Neural progenitor cell (in vitro differentiated cells): Measurements from ENCODE around the gene SLAMF9. TPM values are rescaled to one million over a fixed set of nuclear protein-coding genes. Genes with fewer than 3 reads are reported as not detected.
A peak's percentile ranks its signal among the peaks of the same experiment; 100 is the strongest.

Experiments used
- DNase-seq: peaks from one replicate; pipeline ENCODE4 v3.0.0-alpha.2; 2016; ENCODE audit warnings: low spot score
- H2AFZ ChIP-seq: fragments of 200-600 bp; sonication (generic); replicated peaks from 2 replicates; pipeline ENCODE4 v1.6.1; 2016; ENCODE audit warnings: antibody characterized with exemption
- H3F3A ChIP-seq: fragments of 200-600 bp; sonication (generic); 2 replicates; pipeline ENCODE4 v1.6.1; 2016; ENCODE audit warnings: antibody characterized with exemption, low read depth
- H3K27ac ChIP-seq: fragments of 200-600 bp; sonication (generic); 2 replicates; pipeline ENCODE4 v1.5.1; 2016; ENCODE audit warnings: mild to moderate bottlenecking
- H3K27me3 ChIP-seq: fragments of 200-600 bp; sonication (generic); 2 replicates; pipeline ENCODE4 v1.6.1; 2016; ENCODE audit warnings: mild to moderate bottlenecking, moderate library complexity
- H3K36me3 ChIP-seq: fragments of 200-600 bp; sonication (generic); 2 replicates; pipeline ENCODE4 v1.5.1; 2016
- H3K4me1 ChIP-seq: fragments of 200-600 bp; sonication (generic); 2 replicates; pipeline ENCODE4 v1.6.1; 2016; ENCODE audit warnings: mixed run types
- H3K4me2 ChIP-seq: fragments of 200-600 bp; sonication (generic); 2 replicates; pipeline ENCODE4 v1.6.1; 2016
- H3K4me3 ChIP-seq: fragments of 200-600 bp; sonication (generic); 2 replicates; pipeline ENCODE4 v1.5.1; 2016
- H3K79me2 ChIP-seq: fragments of 200-600 bp; sonication (generic); 2 replicates; pipeline ENCODE4 v1.6.1; 2016; ENCODE audit warnings: low read depth
- H3K9ac ChIP-seq: fragments of 200-600 bp; sonication (generic); 2 replicates; pipeline ENCODE4 v1.6.1; 2016
- H3K9me3 ChIP-seq: fragments of 200-600 bp; sonication (generic); 2 replicates; pipeline ENCODE4 v1.5.1; 2016; ENCODE audit warnings: low read depth
- H4K20me1 ChIP-seq: fragments of 200-600 bp; sonication (generic); 2 replicates; pipeline ENCODE4 v1.6.1; 2016; ENCODE audit warnings: low read depth
- H3K27ac Mint-ChIP-seq: 3 replicates; pipeline ENCODE4 v1.8.0; 2021; ENCODE audit warnings: mixed read lengths
- H3K27me3 Mint-ChIP-seq: 2 replicates; pipeline ENCODE4 v1.8.0; 2022; ENCODE audit warnings: low read depth, mild to moderate bottlenecking, inconsistent platforms, moderate library complexity, mixed read lengths; ENCODE audit not compliant: insufficient read depth
- H3K36me3 Mint-ChIP-seq: 3 replicates; pipeline ENCODE4 v1.8.0; 2021; ENCODE audit warnings: mixed read lengths
- H3K4me1 Mint-ChIP-seq: 3 replicates; pipeline ENCODE4 v1.8.0; 2021; ENCODE audit warnings: mixed read lengths
- H3K4me3 Mint-ChIP-seq: 3 replicates; pipeline ENCODE4 v1.8.0; 2021; ENCODE audit warnings: mild to moderate bottlenecking, moderate library complexity, mixed read lengths
- H3K9me3 Mint-ChIP-seq: 3 replicates; pipeline ENCODE4 v1.8.0; 2020; ENCODE audit warnings: mixed read lengths
- EZH2 ChIP-seq: fragments of 200-600 bp; sonication (generic); IDR thresholded peaks from 2 replicates; pipeline ENCODE4 v1.6.1; 2017; ENCODE audit warnings: antibody characterized with exemption, mild to moderate bottlenecking, moderate library complexity
- EZH2phosphoT487 ChIP-seq: fragments of 200-600 bp; sonication (generic); IDR thresholded peaks from 2 replicates; pipeline ENCODE4 v1.6.1; 2017; ENCODE audit warnings: antibody characterized with exemption
- total RNA-seq: library from RNA; depleted of rRNA; stranded (reverse); fragments of >200 nt; gene quantifications from 2 replicates; pipeline ENCODE4 v1.2.3, GENCODE V29; 2015; ENCODE audit warnings: low replicate concordance
- TF ChIP-seq, protein P1 (sequence below): fragments of 200-600 bp; sonication (generic); IDR thresholded peaks from 2 replicates; pipeline ENCODE4 v1.5.1; 2017; ENCODE audit warnings: antibody characterized with exemption, mild to moderate bottlenecking

SLAMF9 gene
- total RNA-seq, 1 donor from 2014 or later = not detected

DNA sequence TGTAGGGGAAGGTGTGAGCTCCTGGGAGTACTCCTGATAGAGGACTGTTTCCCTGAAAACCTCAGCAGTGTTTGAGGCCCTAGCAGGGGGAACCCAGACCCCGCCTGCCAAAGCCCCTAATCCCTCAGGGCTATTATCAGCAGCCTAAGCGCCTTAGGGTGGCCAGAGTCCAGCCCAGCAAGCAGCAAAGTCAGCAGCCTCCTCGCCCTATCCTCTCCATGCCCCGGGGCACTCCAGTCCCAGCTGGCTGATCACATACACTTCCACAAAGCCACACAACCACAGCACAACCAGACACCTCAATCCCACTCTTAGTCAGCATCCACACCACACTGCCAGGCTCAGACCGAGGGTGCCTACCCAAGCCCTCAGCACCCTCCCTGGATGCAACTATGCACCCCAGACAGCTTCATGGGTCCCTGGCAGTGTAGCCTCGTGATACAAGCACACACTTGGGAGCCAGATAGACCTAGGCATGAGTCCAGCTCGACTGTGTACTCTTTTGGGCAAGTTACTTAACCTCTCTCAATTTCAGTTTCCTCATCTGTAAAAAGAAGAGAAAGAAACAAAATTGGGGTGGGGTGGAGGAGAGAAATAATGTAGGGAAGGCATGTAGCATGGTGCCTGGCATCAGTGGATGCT is 15.7 kb downstream of the SLAMF9 start:
- Mint-ChIP-seq H3K4me3 (no peak overlapping the region), H3K9me3 (no peaks in the 10 kb centered on the region), H3K36me3 (peaks cover 22% of the 10 kb centered on the region), H3K4me1 (peaks cover 60% of the 10 kb centered on the region), H3K27ac (peak overlapping the region; percentile 16), H3K27me3 (peaks cover 4% of the 10 kb centered on the region)
- Histone ChIP-seq H3K9ac (no peak overlapping the region), H2AFZ (no peak overlapping the region), H3K27me3 (no peaks in the 10 kb centered on the region), H3F3A (peaks cover 18% of the 10 kb centered on the region), H3K4me2 (peak overlapping the region; percentile 66), H3K9me3 (no peaks in the 10 kb centered on the region), H3K79me2 (peaks cover 1% of the 10 kb centered on the region), H3K27ac (peak overlapping the region; percentile 41), H4K20me1 (peaks cover 16% of the 10 kb centered on the region), H3K4me3 (no peak overlapping the region), H3K4me1 (peaks cover 52% of the 10 kb centered on the region), H3K36me3 (no peaks in the 10 kb centered on the region)
- DNase-seq = peak; percentile 54
- TF ChIP-seq, protein P1, sequence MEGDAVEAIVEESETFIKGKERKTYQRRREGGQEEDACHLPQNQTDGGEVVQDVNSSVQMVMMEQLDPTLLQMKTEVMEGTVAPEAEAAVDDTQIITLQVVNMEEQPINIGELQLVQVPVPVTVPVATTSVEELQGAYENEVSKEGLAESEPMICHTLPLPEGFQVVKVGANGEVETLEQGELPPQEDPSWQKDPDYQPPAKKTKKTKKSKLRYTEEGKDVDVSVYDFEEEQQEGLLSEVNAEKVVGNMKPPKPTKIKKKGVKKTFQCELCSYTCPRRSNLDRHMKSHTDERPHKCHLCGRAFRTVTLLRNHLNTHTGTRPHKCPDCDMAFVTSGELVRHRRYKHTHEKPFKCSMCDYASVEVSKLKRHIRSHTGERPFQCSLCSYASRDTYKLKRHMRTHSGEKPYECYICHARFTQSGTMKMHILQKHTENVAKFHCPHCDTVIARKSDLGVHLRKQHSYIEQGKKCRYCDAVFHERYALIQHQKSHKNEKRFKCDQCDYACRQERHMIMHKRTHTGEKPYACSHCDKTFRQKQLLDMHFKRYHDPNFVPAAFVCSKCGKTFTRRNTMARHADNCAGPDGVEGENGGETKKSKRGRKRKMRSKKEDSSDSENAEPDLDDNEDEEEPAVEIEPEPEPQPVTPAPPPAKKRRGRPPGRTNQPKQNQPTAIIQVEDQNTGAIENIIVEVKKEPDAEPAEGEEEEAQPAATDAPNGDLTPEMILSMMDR = no peak
- TF ChIP-seq EZH2phosphoT487 (no peak), EZH2 (no peak)

DNA sequence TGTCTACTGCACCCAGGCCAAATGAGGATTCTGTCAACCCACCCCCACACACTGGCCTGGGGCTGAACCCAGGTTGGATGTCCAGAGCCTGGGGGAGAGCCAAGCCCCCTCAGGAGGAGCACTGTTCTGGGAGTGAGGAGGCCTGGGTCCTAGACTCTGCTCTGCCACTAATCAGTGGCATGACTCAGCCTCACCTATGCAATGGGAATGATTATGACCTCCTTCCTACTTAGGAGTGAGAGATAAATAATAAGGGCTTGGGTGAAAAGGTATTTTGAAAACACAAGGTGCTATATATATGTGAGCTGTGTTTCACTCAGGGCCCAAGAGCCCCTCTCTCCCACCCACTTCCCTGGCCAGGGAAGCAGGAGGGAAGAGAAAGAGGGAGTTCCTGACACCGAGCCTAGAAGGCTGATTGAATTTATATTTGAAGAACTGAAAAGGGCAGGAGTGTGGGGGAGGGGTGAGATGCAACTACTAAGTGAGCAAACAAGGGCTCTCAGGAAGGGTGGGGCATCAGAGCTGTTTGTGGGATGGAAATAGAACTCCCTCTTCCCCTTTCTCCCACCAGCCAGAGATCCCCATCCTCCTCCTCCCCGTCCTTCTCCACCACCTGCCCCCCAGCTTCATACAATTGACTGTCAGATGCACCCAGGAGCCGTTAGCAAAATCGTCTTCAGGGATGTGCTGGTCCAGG is 16.8 kb downstream of the SLAMF9 start:
- H3K4me3 Mint-ChIP-seq = no peak overlapping the region
- H3K27ac Mint-ChIP-seq = peak overlapping the region; percentile 81
- H3K9ac ChIP-seq = no peak overlapping the region
- H3K4me1 ChIP-seq = peaks cover 43% of the 10 kb centered on the region
- peaks cover 16% of the 10 kb centered on the region for H4K20me1 ChIP-seq
- TF ChIP-seq, protein P1 = no peak
- no peak for TF ChIP-seq EZH2
- TF ChIP-seq EZH2phosphoT487 = no peak
- H3K9me3 Mint-ChIP-seq = no peaks in the 10 kb centered on the region
- H2AFZ ChIP-seq = no peak overlapping the region
- H3K4me1 Mint-ChIP-seq = peaks cover 54% of the 10 kb centered on the region
- no peak overlapping the region for H3K4me3 ChIP-seq
- no peaks in the 10 kb centered on the region for H3K79me2 ChIP-seq
- no peaks in the 10 kb centered on the region for H3K9me3 ChIP-seq
- H3K27me3 Mint-ChIP-seq = peaks cover 4% of the 10 kb centered on the region
- H3K27me3 ChIP-seq = no peaks in the 10 kb centered on the region
- peak overlapping the region; percentile 66 for H3K4me2 ChIP-seq
- H3F3A ChIP-seq = peaks cover 16% of the 10 kb centered on the region
- H3K36me3 Mint-ChIP-seq = peaks cover 23% of the 10 kb centered on the region
- H3K36me3 ChIP-seq = no peaks in the 10 kb centered on the region
- H3K27ac ChIP-seq = no peak overlapping the region
- DNase-seq = no peak

DNA sequence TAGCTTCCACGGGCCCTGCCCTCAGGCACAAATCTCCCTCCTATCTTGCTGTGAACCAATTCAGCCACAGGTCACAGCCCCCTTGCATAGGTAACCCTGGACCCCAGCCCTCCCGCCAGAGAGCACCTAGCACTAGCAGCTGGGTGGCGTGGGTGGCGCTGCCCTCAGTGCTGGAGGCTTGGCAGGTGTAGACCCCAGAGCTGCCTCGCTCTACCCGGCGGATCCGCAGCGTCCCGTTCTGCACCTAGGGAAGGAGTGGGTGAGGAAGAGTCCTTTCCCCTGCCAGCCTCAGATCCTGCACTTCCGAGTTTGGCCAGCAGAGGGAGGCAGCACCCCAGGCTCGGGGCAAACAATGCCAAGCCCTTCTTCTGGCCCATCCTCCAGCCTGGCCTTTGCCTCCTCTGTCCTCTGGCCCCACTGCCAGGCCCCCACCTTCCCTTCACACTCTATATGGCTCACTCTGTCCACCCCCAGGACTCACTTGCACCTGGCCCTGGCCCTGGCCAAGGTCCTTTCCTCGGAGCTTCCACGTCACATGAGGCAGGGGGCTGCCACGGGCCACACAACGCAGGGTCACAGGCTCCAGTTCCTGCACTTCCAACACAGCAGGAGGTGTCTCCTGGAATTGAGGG is 17.6 kb downstream of the SLAMF9 start:
- H2AFZ ChIP-seq = no peak overlapping the region
- H3K9ac ChIP-seq = no peak overlapping the region
- H3K27me3 ChIP-seq = no peaks in the 10 kb centered on the region
- DNase-seq = peak; percentile 80
- H3K79me2 ChIP-seq = no peaks in the 10 kb centered on the region
- peaks cover 8% of the 10 kb centered on the region for H3F3A ChIP-seq
- no peaks in the 10 kb centered on the region for H3K9me3 ChIP-seq
- Mint-ChIP-seq H3K4me1 (peaks cover 48% of the 10 kb centered on the region), H3K36me3 (peaks cover 23% of the 10 kb centered on the region), H3K27ac (peak overlapping the region; percentile 35), H3K4me3 (no peak overlapping the region), H3K27me3 (peaks cover 4% of the 10 kb centered on the region), H3K9me3 (no peaks in the 10 kb centered on the region)
- H3K27ac ChIP-seq = no peak overlapping the region
- no peak overlapping the region for H3K4me2 ChIP-seq
- peaks cover 35% of the 10 kb centered on the region for H3K4me1 ChIP-seq
- TF ChIP-seq, protein P1 = peak; percentile 91
- TF ChIP-seq EZH2phosphoT487 = no peak
- H3K4me3 ChIP-seq = no peak overlapping the region
- H4K20me1 ChIP-seq = peaks cover 16% of the 10 kb centered on the region
- no peaks in the 10 kb centered on the region for H3K36me3 ChIP-seq
